ENCODE data around the gene COQ6. TPM values are rescaled to one million over a fixed set of nuclear protein-coding genes. Genes with fewer than 3 reads are reported as not detected.

Gene COQ6
- polyA plus RNA-seq, 1 donor (not counting 4 experiments of a cell fraction or from before 2014, with no cell fraction given): 28.4 TPM

GRCh38 chr14:73973497-73973896 lies 23.4 kb downstream of the COQ6 start:
- TF ChIP-seq CTCF (optimal IDR thresholded peaks at IDR 0.05 in 1 of 3, IDR thresholded peaks at IDR 0.05 in 1 of 3, conservative IDR thresholded peaks at IDR 0.05 in 1 of 3; ENCODE audit: extremely low read depth in 1 of 3, insufficient read depth in 2 of 3, low read length in 3 of 3) (no peak), EZH2 (IDR thresholded peaks at IDR 0.05; ENCODE audit: low read length) (no peak)
- Histone ChIP-seq H3K9ac (ENCODE audit: control insufficient read depth, extremely low read depth, insufficient read depth, low read length) (no peak overlapping the region), H3K36me3 (ENCODE audit: control insufficient read depth in 2 of 2, extremely low read depth in 1 of 2, insufficient read depth in 2 of 2, low read length in 2 of 2) (peaks cover 14 to 16% of the 10 kb centered on the region in 2 experiments), H4K20me1 (ENCODE audit: control insufficient read depth, extremely low read depth, insufficient read depth, low read length) (no peaks in the 10 kb centered on the region), H3K27me3 (ENCODE audit: control insufficient read depth, extremely low read depth, insufficient read depth, low read length) (no peaks in the 10 kb centered on the region), H3K4me2 (ENCODE audit: control insufficient read depth, extremely low read depth, insufficient read depth, low read depth, low read length) (no peak overlapping the region), H2AFZ (ENCODE audit: control insufficient read depth, low read length) (no peak overlapping the region), H3K4me3 (ENCODE audit: control insufficient read depth in 2 of 3, extremely low read depth in 1 of 3, insufficient read depth in 2 of 3, low read depth in 1 of 3, low read length in 3 of 3) (no peak overlapping the region), H3K4me1 (ENCODE audit: control insufficient read depth, extremely low read depth, insufficient read depth, low read length) (no peaks in the 10 kb centered on the region), H3K79me2 (ENCODE audit: control insufficient read depth, insufficient read depth, low read length) (no peaks in the 10 kb centered on the region), H3K27ac (ENCODE audit: control insufficient read depth, insufficient read depth, low read length) (no peak overlapping the region), H3K9me1 (ENCODE audit: control insufficient read depth, extremely low read depth, insufficient read depth, low read length) (no peaks in the 10 kb centered on the region), H3K9me3 (ENCODE audit: control insufficient read depth, low read depth, low read length) (no peaks in the 10 kb centered on the region)
- DNase-seq (ENCODE audit: low read depth, low spot score) (no peak), FAIRE-seq (peak; percentile 46)
- dilution Hi-C loops (cut with MboI; ENCODE audit: extremely low pct_ligation_motif_present, low sequenced_read_pairs): no loop called here

GRCh38 chr14:73976125-73976524 lies 26.0 kb downstream of the COQ6 start:
- FAIRE-seq: no peak

More at GRCh38 chr14:73976125-73976524, 26.0 kb downstream of the COQ6 start:
- Histone ChIP-seq H3K79me2 (ENCODE audit: control insufficient read depth, insufficient read depth, low read length) (no peaks in the 10 kb centered on the region), H3K9ac (ENCODE audit: control insufficient read depth, extremely low read depth, insufficient read depth, low read length) (no peak overlapping the region), H3K4me2 (ENCODE audit: control insufficient read depth, extremely low read depth, insufficient read depth, low read depth, low read length) (no peak overlapping the region), H4K20me1 (ENCODE audit: control insufficient read depth, extremely low read depth, insufficient read depth, low read length) (no peaks in the 10 kb centered on the region), H3K27ac (ENCODE audit: control insufficient read depth, insufficient read depth, low read length) (no peak overlapping the region), H3K27me3 (ENCODE audit: control insufficient read depth, extremely low read depth, insufficient read depth, low read length) (no peaks in the 10 kb centered on the region), H3K9me1 (ENCODE audit: control insufficient read depth, extremely low read depth, insufficient read depth, low read length) (no peaks in the 10 kb centered on the region), H2AFZ (ENCODE audit: control insufficient read depth, low read length) (no peak overlapping the region), H3K9me3 (ENCODE audit: control insufficient read depth, low read depth, low read length) (no peaks in the 10 kb centered on the region), H3K4me3 (ENCODE audit: control insufficient read depth in 2 of 3, extremely low read depth in 1 of 3, insufficient read depth in 2 of 3, low read depth in 1 of 3, low read length in 3 of 3) (no peak overlapping the region), H3K36me3 (ENCODE audit: control insufficient read depth in 2 of 2, extremely low read depth in 1 of 2, insufficient read depth in 2 of 2, low read length in 2 of 2) (peaks cover 10 to 11% of the 10 kb centered on the region in 2 experiments), H3K4me1 (ENCODE audit: control insufficient read depth, extremely low read depth, insufficient read depth, low read length) (no peaks in the 10 kb centered on the region)
- no peak for TF ChIP-seq CTCF (optimal IDR thresholded peaks at IDR 0.05 in 1 of 3, IDR thresholded peaks at IDR 0.05 in 1 of 3, conservative IDR thresholded peaks at IDR 0.05 in 1 of 3; ENCODE audit: extremely low read depth in 1 of 3, insufficient read depth in 2 of 3, low read length in 3 of 3)
- no peak for TF ChIP-seq EZH2 (IDR thresholded peaks at IDR 0.05; ENCODE audit: low read length)
- dilution Hi-C loops (cut with MboI; ENCODE audit: extremely low pct_ligation_motif_present, low sequenced_read_pairs): no loop called here
- DNase-seq (ENCODE audit: low read depth, low spot score): no peak

Measured in keratinocyte (primary cell).